ENCODE measurements around the gene LRIT3.

Gene LRIT3

DNA sequence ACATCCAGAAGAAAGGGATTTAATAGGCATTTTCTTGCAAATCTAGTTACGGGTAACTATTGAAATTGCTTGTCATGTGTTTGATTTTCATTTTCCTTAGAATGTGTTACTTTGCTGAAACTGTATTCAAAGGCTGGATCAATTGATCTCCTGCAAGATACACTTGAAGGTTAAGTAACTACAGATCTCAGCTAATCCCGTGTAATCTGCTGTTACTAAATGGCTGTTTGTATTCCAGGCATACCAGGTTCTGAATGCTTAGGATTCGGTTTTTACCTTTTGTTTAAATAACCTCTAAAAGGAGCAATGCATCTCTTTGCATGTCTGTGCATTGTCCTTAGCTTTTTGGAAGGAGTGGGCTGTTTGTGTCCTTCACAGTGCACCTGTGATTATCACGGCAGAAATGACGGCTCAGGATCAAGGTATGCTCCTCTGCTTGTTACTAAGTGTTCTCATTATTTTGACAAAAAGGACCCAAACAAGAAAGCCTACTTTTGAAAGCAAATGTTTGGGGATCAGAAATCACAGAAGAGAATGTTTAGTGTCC lies at the start of gene LRIT3:
Gene LRIT3 (plus strand): TSS at position 212 of the 547 bp plus-strand sequence. CDS start 95 bp downstream, at position 307.
- no peak for DNase-seq (ENCODE audit: low spot score)

- DNase-seq (ENCODE audit: low spot score), result no peak
Measured at GRCh38 chr4:109798866-109799265, 49.0 kb upstream of the LRIT3 start.

- DNase-seq (ENCODE audit: low spot score), result no peak
Measured at GRCh38 chr4:109801099-109801789, 46.7 kb upstream of the LRIT3 start.

- DNase-seq (ENCODE audit: low spot score), result no peak
Measured at GRCh38 chr4:109801895-109802319, 46.0 kb upstream of the LRIT3 start, which contains the start of gene CFI. CFI (minus strand) TSS chr4:109801999; CDS start chr4:109801971, 28 bp downstream.

- peak; percentile 67 for DNase-seq (ENCODE audit: low spot score)
Measured at GRCh38 chr4:109803924-109804571, 43.9 kb upstream of the LRIT3 start.

GRCh38 chr4:109809655-109810054 lies 38.3 kb upstream of the LRIT3 start:
- DNase-seq (ENCODE audit: low spot score), result no peak

- DNase-seq (ENCODE audit: low spot score), result no peak
Measured at GRCh38 chr4:109810552-109811387, 37.1 kb upstream of the LRIT3 start.

- no peak for DNase-seq (ENCODE audit: low spot score)
Measured at GRCh38 chr4:109811707-109812106, 36.2 kb upstream of the LRIT3 start.

- peak; percentile 91 for DNase-seq (ENCODE audit: low spot score)
Measured at GRCh38 chr4:109815151-109816081, 32.5 kb upstream of the LRIT3 start, which contains the start of gene GAR1. GAR1 (plus strand) TSS chr4:109815762; CDS start chr4:109816165, 403 bp downstream.

- DNase-seq (ENCODE audit: low spot score), result peak; percentile 41
Measured at GRCh38 chr4:109816082-109816442, 31.8 kb upstream of the LRIT3 start.

DNA sequence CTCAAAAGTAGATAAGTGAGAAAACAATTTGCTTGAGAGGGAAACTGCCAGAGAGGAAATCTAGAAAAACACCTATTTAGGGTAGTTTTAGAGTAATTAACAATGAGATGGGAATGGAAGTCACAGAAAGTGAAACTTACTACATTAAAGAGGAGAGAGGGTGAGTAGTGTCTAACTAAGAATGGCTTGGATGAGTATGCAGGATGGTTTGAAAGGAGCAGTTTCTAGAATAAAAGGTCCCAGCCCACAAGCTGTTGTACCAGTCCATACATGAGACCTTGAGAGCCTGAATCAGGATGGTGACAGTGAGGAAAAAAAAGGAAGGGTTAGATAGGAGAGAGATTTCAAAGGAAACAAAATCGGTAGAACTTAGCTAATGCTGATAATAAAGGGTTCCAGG lies 31.0 kb upstream of the LRIT3 start:
- no peak for DNase-seq (ENCODE audit: low spot score)

DNA sequence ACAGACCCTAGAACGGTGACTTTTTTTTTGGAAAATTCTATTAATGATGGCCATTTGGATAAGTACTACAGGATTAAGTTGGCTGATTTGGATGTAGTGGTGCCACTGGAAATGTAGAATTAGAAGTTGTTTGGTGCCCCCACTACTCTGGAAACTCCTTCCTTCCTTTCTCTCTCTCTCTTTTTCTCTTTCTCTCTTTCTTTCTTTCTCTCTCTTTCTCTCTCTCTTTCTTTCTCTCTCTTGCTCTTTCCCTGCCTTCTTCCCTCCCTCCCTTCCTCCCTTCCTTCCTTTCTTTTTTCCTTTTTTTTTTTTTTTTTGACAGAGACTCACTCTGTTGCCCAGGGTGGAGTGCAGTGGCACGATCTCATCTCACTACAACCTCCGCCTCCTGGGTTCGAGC lies 29.6 kb upstream of the LRIT3 start:
- no peak for DNase-seq (ENCODE audit: low spot score)

DNA sequence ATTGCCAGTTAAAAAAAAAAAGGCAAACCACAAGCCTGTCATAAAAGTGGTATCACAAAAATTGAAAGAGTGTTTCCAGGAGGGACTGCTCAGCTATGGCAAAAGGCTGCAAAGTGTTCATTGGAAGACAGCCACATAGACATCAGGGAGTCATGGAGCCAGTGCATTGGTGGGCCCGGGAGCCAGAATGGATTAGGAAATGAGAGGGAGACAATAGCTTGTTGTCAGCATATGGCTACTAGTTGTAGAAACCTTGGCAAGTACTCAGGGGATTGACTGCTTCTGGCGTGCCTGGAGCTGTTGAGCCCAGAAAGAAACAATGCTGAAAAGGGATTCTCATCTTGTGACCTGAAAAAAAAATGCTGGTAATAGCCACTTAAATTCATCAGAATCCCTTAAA lies 27.3 kb upstream of the LRIT3 start:
- peak; percentile 70 for DNase-seq (ENCODE audit: low spot score)

DNA sequence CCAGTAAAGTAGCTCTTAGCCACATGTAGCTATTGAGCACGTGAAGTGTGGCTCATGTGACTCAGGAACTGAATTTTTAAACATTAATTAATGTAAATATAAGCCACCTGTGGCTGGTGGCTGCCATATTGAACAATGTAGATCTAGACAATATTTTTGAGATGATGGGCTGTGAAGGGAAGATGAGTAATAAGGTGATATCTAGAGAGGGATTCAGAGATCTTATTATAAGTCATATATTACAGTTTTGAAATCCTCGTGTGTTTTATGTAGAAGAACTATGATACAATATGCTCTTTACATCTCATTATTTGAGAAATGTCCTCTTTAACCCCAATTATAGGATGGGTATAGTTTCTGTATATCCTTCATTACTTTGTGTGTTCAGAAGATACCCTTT lies 26.7 kb upstream of the LRIT3 start:
- no peak for DNase-seq (ENCODE audit: low spot score)

DNA sequence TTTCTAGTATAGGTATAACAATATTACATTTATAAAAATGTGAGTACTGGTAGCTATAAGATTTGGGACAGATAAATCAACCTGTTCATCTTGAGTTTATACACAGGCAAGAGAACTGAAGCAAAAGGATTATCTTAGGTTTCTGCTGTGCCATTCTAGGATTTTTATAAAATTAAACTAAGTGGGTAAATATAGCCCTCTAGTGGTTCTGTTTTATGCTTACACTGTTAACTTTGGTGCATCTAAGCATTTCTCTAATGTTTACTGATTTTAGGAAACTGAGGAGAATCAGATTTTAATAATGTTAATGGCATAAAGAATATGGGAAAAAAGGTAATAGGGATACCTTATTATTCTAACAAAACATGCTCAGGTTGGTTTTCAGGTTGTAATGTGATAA lies 21.2 kb upstream of the LRIT3 start:
- DNase-seq (ENCODE audit: low spot score), result no peak

DNA sequence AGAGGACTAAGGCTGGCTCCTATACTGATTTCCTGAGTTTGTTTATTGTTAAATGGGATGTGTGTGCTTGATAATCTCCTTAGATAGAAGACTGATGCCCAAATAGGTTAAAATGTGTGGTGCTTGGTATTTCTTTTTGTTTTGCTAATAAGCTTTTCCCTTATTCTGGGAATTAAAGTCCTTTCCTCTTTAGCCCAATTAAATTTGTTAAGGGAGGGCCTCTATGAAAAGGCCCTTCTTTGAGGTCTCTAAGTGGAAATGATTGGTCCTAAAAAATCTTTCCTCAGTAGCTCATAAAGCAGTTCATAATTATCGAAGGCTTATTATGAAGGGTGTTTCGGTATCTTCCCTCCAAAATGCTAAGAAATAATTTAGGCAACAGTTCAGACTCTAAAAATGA lies 20.2 kb upstream of the LRIT3 start, which contains the start of gene RRH:
Gene RRH (plus strand): TSS at position 301 of the 400 bp plus-strand sequence. CDS start 56 bp downstream, at position 357.
- DNase-seq (ENCODE audit: low spot score), result no peak

- no peak for DNase-seq (ENCODE audit: low spot score)
Measured at GRCh38 chr4:109833756-109834155, 14.2 kb upstream of the LRIT3 start.

- DNase-seq (ENCODE audit: low spot score), result no peak
Measured at GRCh38 chr4:109836985-109837384, 10.9 kb upstream of the LRIT3 start.

GRCh38 chr4:109846395-109847098 lies 1.4 kb upstream of the LRIT3 start:
- no peak for DNase-seq (ENCODE audit: low spot score)

GRCh38 chr4:109848501-109848900 lies 594 bp downstream of the LRIT3 start:
- no peak for DNase-seq (ENCODE audit: low spot score)
